Caco-2 (cell line): ENCODE results near the gene NRF1. TPM values are rescaled to one million over a fixed set of nuclear protein-coding genes. Genes with fewer than 3 reads are reported as not detected.

ENCODE experiments used
- BruUV-seq: library from RNA; stranded (reverse); fragments of 400-500 nt; replicated peaks from 2 replicates; lab custom pipeline; 2021; lab: Mats Ljungman, UMichigan
- CTCF ChIA-PET: fragments of 300-600 bp; sonication (Branson Sonifier 250); formaldehyde crosslinking; loops from one replicate; lab custom pipeline; 2022; ENCODE audit warnings: antibody characterized with exemption; lab: Charles Lee
- POLR2A ChIA-PET: fragments of 300-600 bp; sonication (Branson Sonifier 250); formaldehyde crosslinking; loops from one replicate; lab custom pipeline; 2022; ENCODE audit warnings: antibody characterized with exemption; lab: Charles Lee
- DNase-seq, 2 experiments: peaks; one replicate each; pipeline versions ENCODE4 v3.0.0 to v3.0.0-alpha.2; 2020 to 2022
- H3K27me3 ChIP-seq: replicated peaks from 2 replicates; pipeline ENCODE4 v1.6.0; 2011; ENCODE audit warnings: low read length; ENCODE audit not compliant: control insufficient read depth, insufficient read depth
- H3K36me3 ChIP-seq: 2 replicates; pipeline ENCODE4 v1.5.1; 2011; ENCODE audit warnings: low read length; ENCODE audit not compliant: control insufficient read depth, insufficient read depth
- H3K4me1 ChIP-seq: fragments of 250-450 bp; sonication (Bioruptor Pico); 2 replicates; pipeline ENCODE4 v1.5.1; 2020; ENCODE audit warnings: mild to moderate bottlenecking
- H3K4me3 ChIP-seq: 2 replicates; pipeline ENCODE4 v1.5.1; 2011; ENCODE audit warnings: low read depth, mild to moderate bottlenecking, control low read depth, low read length
- H3K9me3 ChIP-seq: fragments of 250-450 bp; sonication (Bioruptor Pico); 2 replicates; pipeline ENCODE4 v1.5.1; 2020; ENCODE audit warnings: mild to moderate bottlenecking, moderate library complexity
- H3K27ac Mint-ChIP-seq: one replicate; pipeline ENCODE4 v1.8.0; 2022; ENCODE audit warnings: mixed read lengths; ENCODE audit not compliant: unreplicated experiment
- H3K27me3 Mint-ChIP-seq: one replicate; pipeline ENCODE4 v1.8.0; 2022; ENCODE audit warnings: mixed read lengths; ENCODE audit not compliant: insufficient read depth, unreplicated experiment
- H3K36me3 Mint-ChIP-seq: one replicate; pipeline ENCODE4 v1.8.0; 2022; ENCODE audit warnings: mild to moderate bottlenecking, mixed read lengths; ENCODE audit not compliant: insufficient read depth, unreplicated experiment
- H3K4me1 Mint-ChIP-seq: one replicate; pipeline ENCODE4 v1.8.0; 2022; ENCODE audit warnings: low read depth, mixed read lengths; ENCODE audit not compliant: unreplicated experiment
- H3K4me3 Mint-ChIP-seq: one replicate; pipeline ENCODE4 v1.8.0; 2022; ENCODE audit warnings: mild to moderate bottlenecking, moderate library complexity, mixed read lengths; ENCODE audit not compliant: unreplicated experiment
- H3K9me3 Mint-ChIP-seq: one replicate; pipeline ENCODE4 v1.8.0; 2022; ENCODE audit warnings: mixed read lengths; ENCODE audit not compliant: unreplicated experiment
- CTCF ChIP-seq, 2 experiments: fragments of 200-600 bp in 1 of 2; IDR thresholded peaks; 1 replicate in 1 of 2; 2 replicates in 1 of 2; pipeline versions ENCODE4 v1.5.1 to v1.8.0; 2011 to 2022; ENCODE audit warnings: antibody characterized with exemption in 1 of 2, control low read depth in 1 of 2, inconsistent platforms in 1 of 2, low read depth in 1 of 2, low read length in 1 of 2, mild to moderate bottlenecking in 1 of 2, moderate library complexity in 1 of 2; ENCODE audit not compliant: insufficient read depth in 1 of 2, severe bottlenecking in 1 of 2, unreplicated experiment in 1 of 2
- intact Hi-C: fragments of 100-400 bp; cut with micrococcal nuclease; formaldehyde crosslinking; loops from one replicate; pipeline ENCODE4 v1.10.0; 2022; ENCODE audit not compliant: unreplicated experiment
- total RNA-seq: library from RNA; stranded (reverse); gene quantifications from 2 replicates; pipeline ENCODE4 v1.2.3, GENCODE V29; 2022

The NRF1 gene
- total RNA-seq, 1 experiment from 2014 or later: 22.5 TPM

GRCh38 chr7:129613016-129613337 is 1.5 kb downstream of the NRF1 start:
- ChIA-PET CTCF (interaction anchor here (0.5 to 0.7 kb wide), 2 partner anchors 14 to 36 kb away, joined by 3 to 5 read pairs; no protein-coding TSS in a partner anchor), POLR2A (interaction anchor here (0.8 kb wide), 1 partner anchor 179 kb away, joined by 5 read pairs; the partner anchor contains the start of gene STRIP2)
- no peaks in the 10 kb centered on the region for H3K9me3 Mint-ChIP-seq
- H3K4me3 Mint-ChIP-seq: peak overlapping the region; percentile 98
- Histone ChIP-seq H3K4me3 (peak overlapping the region; percentile 87), H3K4me1 (peaks cover 10% of the 10 kb centered on the region; the same call in 1 of the 2 replicates), H3K36me3 (no peaks in the 10 kb centered on the region), H3K27me3 (no peaks in the 10 kb centered on the region), H3K9me3 (no peaks in the 10 kb centered on the region)
- H3K36me3 Mint-ChIP-seq: peaks cover 27% of the 10 kb centered on the region
- TSS peak; percentile 53 for BruUV-seq
- peaks cover 20% of the 10 kb centered on the region for H3K4me1 Mint-ChIP-seq
- intact Hi-C loops: no loop called here
- no peak for TF ChIP-seq CTCF (IDR thresholded peaks at IDR 0.05; ENCODE audit: insufficient read depth in 1 of 2, low read depth in 1 of 2, low read length in 1 of 2, severe bottlenecking in 1 of 2, unreplicated experiment in 1 of 2)
- H3K27ac Mint-ChIP-seq: peak overlapping the region; percentile 80
- no peak for DNase-seq
- no peaks in the 10 kb centered on the region for H3K27me3 Mint-ChIP-seq

- POLR2A ChIA-PET: no interaction called here
- intact Hi-C loops: no loop called here
These were observed 3.5 kb downstream of the NRF1 start for GRCh38 chr7:129615018-129615417.

GRCh38 chr7:129616530-129616929 is 5.0 kb downstream of the NRF1 start:
- BruUV-seq: no TSS peak
- Mint-ChIP-seq H3K27ac (no peak overlapping the region), H3K27me3 (no peaks in the 10 kb centered on the region), H3K4me1 (peaks cover 40% of the 10 kb centered on the region), H3K36me3 (peaks cover 12% of the 10 kb centered on the region), H3K9me3 (no peaks in the 10 kb centered on the region), H3K4me3 (no peak overlapping the region)
- Histone ChIP-seq H3K27me3 (no peaks in the 10 kb centered on the region), H3K4me1 (peaks cover 4% of the 10 kb centered on the region), H3K9me3 (no peaks in the 10 kb centered on the region), H3K36me3 (no peaks in the 10 kb centered on the region; the same call in 1 of the 2 replicates), H3K4me3 (no peak overlapping the region)
- ChIA-PET CTCF (no interaction called here), POLR2A (no interaction called here)
- TF ChIP-seq CTCF (IDR thresholded peaks at IDR 0.05; ENCODE audit: insufficient read depth in 1 of 2, low read depth in 1 of 2, low read length in 1 of 2, severe bottlenecking in 1 of 2, unreplicated experiment in 1 of 2): no peak
- DNase-seq: no peak
- intact Hi-C loops: no loop called here

More at GRCh38 chr7:129615018-129615417, 3.5 kb downstream of the NRF1 start:
- H3K36me3 Mint-ChIP-seq: peaks cover 18% of the 10 kb centered on the region
- Histone ChIP-seq H3K4me1 (peaks cover 10% of the 10 kb centered on the region), H3K27me3 (no peaks in the 10 kb centered on the region), H3K4me3 (no peak overlapping the region), H3K9me3 (no peaks in the 10 kb centered on the region), H3K36me3 (no peaks in the 10 kb centered on the region; the same call in 1 of the 2 replicates)
- H3K4me3 Mint-ChIP-seq: no peak overlapping the region
- no peak for TF ChIP-seq CTCF (IDR thresholded peaks at IDR 0.05; ENCODE audit: insufficient read depth in 1 of 2, low read depth in 1 of 2, low read length in 1 of 2, severe bottlenecking in 1 of 2, unreplicated experiment in 1 of 2)
- CTCF ChIA-PET: no interaction called here
- H3K27ac Mint-ChIP-seq: no peak overlapping the region
- no peaks in the 10 kb centered on the region for H3K27me3 Mint-ChIP-seq
- no peaks in the 10 kb centered on the region for H3K9me3 Mint-ChIP-seq
- H3K4me1 Mint-ChIP-seq: peaks cover 37% of the 10 kb centered on the region
- DNase-seq: no peak
- BruUV-seq: no TSS peak
